Neuron (in vitro differentiated cells): ENCODE results near the gene MCAT.

Source experiments
- H2AFZ ChIP-seq: one replicate; pipeline ENCODE4 v1.6.1; 2013; ENCODE audit warnings: low read depth, mild to moderate bottlenecking, inconsistent platforms, low read length, moderate library complexity
- H3K27me3 ChIP-seq: one replicate; pipeline ENCODE4 v1.6.1; 2013; ENCODE audit warnings: low read length; ENCODE audit not compliant: insufficient read depth
- H3K36me3 ChIP-seq: one replicate; pipeline ENCODE4 v1.6.1; 2013; ENCODE audit warnings: low read length; ENCODE audit not compliant: insufficient read depth
- H3K4me1 ChIP-seq: one replicate; pipeline ENCODE4 v1.6.1; 2013; ENCODE audit warnings: low read length; ENCODE audit not compliant: insufficient read depth
- H3K4me3 ChIP-seq: 2 replicates; pipeline ENCODE4 v1.5.1; 2013; ENCODE audit warnings: mild to moderate bottlenecking, low read length, moderate library complexity
- H3K9me3 ChIP-seq: one replicate; pipeline ENCODE4 v1.6.1; 2013; ENCODE audit warnings: low read length

Gene MCAT

GRCh38 chr22:43180670-43181069, 37.5 kb upstream of the MCAT start:
- H3K27me3 ChIP-seq = no peaks in the 10 kb centered on the region
- peaks cover 5% of the 10 kb centered on the region for H3K4me1 ChIP-seq
- no peak overlapping the region for H3K4me3 ChIP-seq
- no peak overlapping the region for H2AFZ ChIP-seq
- peaks cover 2% of the 10 kb centered on the region for H3K9me3 ChIP-seq
- H3K36me3 ChIP-seq = peaks cover 42% of the 10 kb centered on the region

GRCh38 chr22:43179911-43180195, 36.7 kb upstream of the MCAT start:
- Histone ChIP-seq H3K36me3 (peaks cover 49% of the 10 kb centered on the region), H3K27me3 (no peaks in the 10 kb centered on the region), H3K4me1 (no peaks in the 10 kb centered on the region), H2AFZ (no peak overlapping the region), H3K4me3 (no peak overlapping the region), H3K9me3 (peaks cover 2% of the 10 kb centered on the region)

- Histone ChIP-seq H3K36me3 (peaks cover 54% of the 10 kb centered on the region), H2AFZ (no peak overlapping the region), H3K9me3 (peaks cover 2% of the 10 kb centered on the region), H3K4me3 (no peak overlapping the region), H3K4me1 (no peaks in the 10 kb centered on the region), H3K27me3 (no peaks in the 10 kb centered on the region)
These were observed 36.1 kb upstream of the MCAT start for GRCh38 chr22:43179146-43179910.

- H2AFZ ChIP-seq = no peak overlapping the region
- H3K4me1 ChIP-seq = no peaks in the 10 kb centered on the region
- peaks cover 2% of the 10 kb centered on the region for H3K9me3 ChIP-seq
- peaks cover 64% of the 10 kb centered on the region for H3K36me3 ChIP-seq
- H3K4me3 ChIP-seq = no peak overlapping the region
- H3K27me3 ChIP-seq = no peaks in the 10 kb centered on the region
These were observed 34.3 kb upstream of the MCAT start for GRCh38 chr22:43177479-43177878.

GRCh38 chr22:43176090-43176489, 32.9 kb upstream of the MCAT start:
- Histone ChIP-seq H3K36me3 (peaks cover 67% of the 10 kb centered on the region), H3K4me3 (no peak overlapping the region), H3K4me1 (no peaks in the 10 kb centered on the region)

GRCh38 chr22:43174941-43175531, 31.8 kb upstream of the MCAT start:
- Histone ChIP-seq H3K4me1 (no peaks in the 10 kb centered on the region), H3K4me3 (no peak overlapping the region), H2AFZ (no peak overlapping the region), H3K27me3 (no peaks in the 10 kb centered on the region), H3K9me3 (peaks cover 2% of the 10 kb centered on the region), H3K36me3 (peaks cover 73% of the 10 kb centered on the region)

More at GRCh38 chr22:43176090-43176489, 32.9 kb upstream of the MCAT start:
- H3K9me3 ChIP-seq = peaks cover 2% of the 10 kb centered on the region
- H3K27me3 ChIP-seq = no peaks in the 10 kb centered on the region
- no peak overlapping the region for H2AFZ ChIP-seq

GRCh38 chr22:43173976-43174720, 30.9 kb upstream of the MCAT start:
- Histone ChIP-seq H3K4me1 (no peaks in the 10 kb centered on the region), H2AFZ (no peak overlapping the region), H3K4me3 (no peak overlapping the region), H3K36me3 (peaks cover 73% of the 10 kb centered on the region), H3K9me3 (peaks cover 2% of the 10 kb centered on the region), H3K27me3 (no peaks in the 10 kb centered on the region)

GRCh38 chr22:43173566-43173965, 30.4 kb upstream of the MCAT start:
- Histone ChIP-seq H3K36me3 (peaks cover 73% of the 10 kb centered on the region), H3K9me3 (no peaks in the 10 kb centered on the region), H3K27me3 (no peaks in the 10 kb centered on the region), H2AFZ (no peak overlapping the region), H3K4me3 (no peak overlapping the region), H3K4me1 (no peaks in the 10 kb centered on the region)

GRCh38 chr22:43172191-43172590, 29.0 kb upstream of the MCAT start:
- H3K36me3 ChIP-seq = peaks cover 78% of the 10 kb centered on the region
- no peaks in the 10 kb centered on the region for H3K27me3 ChIP-seq
- no peaks in the 10 kb centered on the region for H3K4me1 ChIP-seq
- no peak overlapping the region for H2AFZ ChIP-seq
- no peaks in the 10 kb centered on the region for H3K9me3 ChIP-seq
- no peak overlapping the region for H3K4me3 ChIP-seq

GRCh38 chr22:43171607-43172006, 28.4 kb upstream of the MCAT start:
- peaks cover 79% of the 10 kb centered on the region for H3K36me3 ChIP-seq

GRCh38 chr22:43171019-43171491, 27.9 kb upstream of the MCAT start:
- Histone ChIP-seq H3K4me1 (no peaks in the 10 kb centered on the region), H3K4me3 (no peak overlapping the region), H2AFZ (no peak overlapping the region), H3K36me3 (peaks cover 75% of the 10 kb centered on the region), H3K27me3 (no peaks in the 10 kb centered on the region), H3K9me3 (no peaks in the 10 kb centered on the region)

More at GRCh38 chr22:43171607-43172006, 28.4 kb upstream of the MCAT start:
- H3K9me3 ChIP-seq = no peaks in the 10 kb centered on the region
- no peak overlapping the region for H3K4me3 ChIP-seq
- no peak overlapping the region for H2AFZ ChIP-seq
- H3K27me3 ChIP-seq = no peaks in the 10 kb centered on the region
- H3K4me1 ChIP-seq = no peaks in the 10 kb centered on the region

GRCh38 chr22:43170131-43170480, 26.9 kb upstream of the MCAT start:
- Histone ChIP-seq H3K9me3 (no peaks in the 10 kb centered on the region), H3K27me3 (no peaks in the 10 kb centered on the region), H3K4me1 (no peaks in the 10 kb centered on the region), H3K36me3 (peaks cover 70% of the 10 kb centered on the region), H3K4me3 (no peak overlapping the region), H2AFZ (no peak overlapping the region)

GRCh38 chr22:43169310-43170130, 26.3 kb upstream of the MCAT start:
- Histone ChIP-seq H3K27me3 (no peaks in the 10 kb centered on the region), H3K9me3 (no peaks in the 10 kb centered on the region), H3K4me1 (no peaks in the 10 kb centered on the region), H2AFZ (no peak overlapping the region), H3K36me3 (peaks cover 65% of the 10 kb centered on the region), H3K4me3 (no peak overlapping the region)
